HG02885 (cell line): ENCODE results near the gene DENND4B.
A peak's percentile ranks its signal among the peaks of the same experiment; 100 is the strongest.

Source experiments
- ATAC-seq: cut with Tn5 transposase; IDR thresholded peaks from one replicate; pipeline ENCODE4 v1.9.1; 2021; ENCODE audit warnings: mild to moderate bottlenecking; ENCODE audit not compliant: unreplicated experiment, poor library complexity

Gene DENND4B

DNA sequence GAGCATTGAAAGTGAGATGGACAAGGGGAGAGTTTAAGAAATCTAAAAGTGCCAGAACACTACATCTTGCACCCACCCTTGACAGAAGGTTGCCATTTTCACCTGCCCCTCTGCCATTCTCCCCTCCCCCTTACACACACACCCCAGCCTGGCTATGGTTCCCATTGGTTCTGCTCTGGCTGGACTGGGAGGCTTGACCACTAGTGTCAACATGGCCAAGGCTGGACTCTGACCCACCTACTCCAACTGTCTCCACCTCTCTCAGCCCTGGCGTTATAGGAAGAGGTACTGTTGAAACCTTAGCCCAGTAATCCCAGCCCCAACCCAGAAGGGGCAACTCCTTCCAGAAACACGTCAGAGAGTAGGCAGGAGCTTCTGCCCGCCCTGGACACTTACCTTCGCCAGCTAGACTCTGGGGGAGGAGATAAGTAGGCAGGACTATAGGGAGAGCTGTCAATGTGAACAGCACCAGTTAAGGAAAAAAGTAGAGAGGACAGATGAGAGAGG lies 7.4 kb upstream of the DENND4B start:
- ATAC-seq, result no peak

DNA sequence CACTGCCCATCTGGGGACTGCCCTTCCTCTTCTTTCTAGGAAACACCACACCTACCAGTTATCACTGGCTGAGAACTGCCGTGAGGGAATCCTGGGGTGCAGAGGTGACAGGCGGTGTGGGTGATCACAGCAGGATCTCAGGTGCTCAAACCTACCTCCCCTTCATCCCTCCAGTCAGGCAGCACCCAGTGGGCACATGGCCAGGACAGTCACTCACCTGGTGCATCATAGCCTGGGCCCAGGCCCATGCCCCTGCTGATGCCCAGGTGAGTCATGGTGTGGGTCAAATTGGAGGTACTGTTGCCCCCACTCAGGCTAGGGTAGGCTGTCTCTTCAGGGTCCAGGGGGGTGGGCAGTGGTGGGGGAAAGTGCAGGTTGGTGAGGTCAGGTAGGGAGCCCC lies 5.3 kb upstream of the DENND4B start:
- no peak for ATAC-seq

DNA sequence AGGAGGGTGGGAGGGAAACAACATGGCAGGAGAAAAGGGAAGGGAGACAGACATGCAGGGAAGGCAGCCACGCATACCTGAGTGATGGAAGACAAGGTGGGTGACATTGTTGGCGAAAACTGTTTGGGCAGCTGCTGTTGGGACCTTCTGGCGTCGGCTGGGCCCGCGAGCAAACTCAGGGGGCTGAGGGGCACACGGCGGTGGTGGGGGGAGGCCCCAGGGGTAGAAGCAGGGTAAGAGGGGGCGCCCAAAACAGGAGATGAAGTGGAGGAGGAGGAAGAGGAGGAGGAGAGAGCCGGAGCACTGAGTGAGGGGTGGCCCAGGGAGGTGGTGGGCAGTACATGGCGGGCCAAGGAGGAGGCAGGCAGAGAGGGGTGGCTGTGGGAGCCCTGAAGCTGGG lies 4.7 kb upstream of the DENND4B start:
- no peak for ATAC-seq

DNA sequence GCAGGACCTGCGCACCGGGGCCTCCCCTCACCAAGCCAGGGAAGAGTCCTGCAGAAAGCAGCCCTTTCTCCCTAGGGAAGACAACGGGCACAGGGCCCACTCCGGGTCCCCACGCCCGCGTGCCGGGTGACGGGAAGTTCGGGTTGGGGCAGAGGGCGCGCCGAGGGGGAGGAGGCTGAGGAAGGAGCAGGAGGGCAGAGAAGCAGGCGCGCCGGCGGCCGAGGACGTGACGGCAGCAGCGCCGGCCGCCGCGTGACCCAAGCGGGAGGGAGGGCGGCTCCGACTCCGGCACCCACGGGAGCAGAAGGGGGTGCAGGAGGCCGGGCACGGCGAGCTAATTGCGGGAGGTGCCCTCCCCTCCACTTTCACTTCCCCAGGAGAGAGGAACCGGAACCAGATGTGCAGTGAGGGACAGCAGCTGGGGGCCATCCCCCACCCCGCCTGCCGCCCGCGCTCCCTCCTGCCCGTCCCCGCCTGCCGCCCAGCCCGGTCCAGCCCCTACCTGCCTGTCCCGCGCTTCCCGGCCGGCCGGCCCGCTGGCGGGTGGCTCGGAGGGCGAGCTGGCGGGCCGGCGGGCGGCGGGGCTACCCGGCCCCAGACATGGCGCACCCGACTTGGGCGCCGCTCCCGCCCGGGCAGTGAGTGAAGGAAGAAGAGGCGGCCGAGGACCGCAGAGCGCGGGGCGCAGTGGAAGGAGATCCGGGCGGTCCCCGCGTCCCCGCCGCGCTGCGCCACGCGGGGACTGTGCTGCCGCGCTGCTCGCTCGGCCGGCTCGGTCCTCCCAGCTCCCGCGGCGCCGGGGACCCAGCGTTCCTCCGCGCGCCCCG lies 510 bp downstream of the DENND4B start:
- peak; percentile 71 for ATAC-seq

DNA sequence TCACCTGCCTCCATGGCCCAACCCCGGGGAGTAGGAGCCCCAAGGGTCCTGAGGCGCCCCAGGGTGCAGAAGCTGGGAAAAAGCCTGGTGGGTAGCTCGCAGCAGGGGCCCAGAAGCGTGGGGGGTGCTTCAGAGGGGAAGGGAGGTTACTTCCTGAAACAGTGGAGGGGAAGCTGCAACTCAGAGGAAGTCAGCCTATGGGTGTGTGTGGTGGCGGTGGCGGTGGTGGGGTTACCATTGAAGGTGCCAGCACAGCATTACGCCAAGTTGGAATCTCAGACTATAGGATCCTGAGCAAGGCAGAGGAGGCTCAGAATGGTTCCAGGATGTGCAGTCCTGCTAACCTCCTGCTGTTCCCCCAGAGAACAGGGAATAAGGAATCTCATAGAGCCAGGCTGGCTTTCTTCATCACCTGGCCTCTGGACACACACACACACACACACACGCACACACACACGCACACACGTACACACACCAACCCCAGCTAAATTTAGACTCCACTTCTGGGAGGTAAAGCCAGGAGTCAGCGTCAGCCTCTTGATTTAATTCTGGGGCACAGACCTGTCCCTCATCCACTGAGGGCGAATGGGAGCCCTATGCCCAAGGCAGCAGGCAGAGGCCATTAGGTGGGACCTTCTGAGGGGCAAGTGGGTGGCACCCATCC lies 1.3 kb downstream of the DENND4B start:
- ATAC-seq, result peak; percentile 29

DNA sequence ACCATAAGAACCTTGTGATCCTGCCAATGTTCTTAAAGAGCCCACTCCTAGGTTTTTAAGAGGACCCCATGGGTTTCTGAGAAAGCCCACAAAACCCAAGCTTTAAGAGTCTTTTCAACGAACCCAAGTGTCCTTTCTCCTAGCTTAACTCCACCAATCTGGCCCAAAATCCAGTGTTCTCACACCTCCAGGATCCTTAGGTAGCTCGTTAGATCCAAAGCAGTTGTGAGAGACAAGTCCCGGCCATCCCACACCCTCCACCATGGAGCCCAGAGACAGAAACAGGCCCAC lies 1.7 kb downstream of the DENND4B start:
- ATAC-seq, result no peak

DNA sequence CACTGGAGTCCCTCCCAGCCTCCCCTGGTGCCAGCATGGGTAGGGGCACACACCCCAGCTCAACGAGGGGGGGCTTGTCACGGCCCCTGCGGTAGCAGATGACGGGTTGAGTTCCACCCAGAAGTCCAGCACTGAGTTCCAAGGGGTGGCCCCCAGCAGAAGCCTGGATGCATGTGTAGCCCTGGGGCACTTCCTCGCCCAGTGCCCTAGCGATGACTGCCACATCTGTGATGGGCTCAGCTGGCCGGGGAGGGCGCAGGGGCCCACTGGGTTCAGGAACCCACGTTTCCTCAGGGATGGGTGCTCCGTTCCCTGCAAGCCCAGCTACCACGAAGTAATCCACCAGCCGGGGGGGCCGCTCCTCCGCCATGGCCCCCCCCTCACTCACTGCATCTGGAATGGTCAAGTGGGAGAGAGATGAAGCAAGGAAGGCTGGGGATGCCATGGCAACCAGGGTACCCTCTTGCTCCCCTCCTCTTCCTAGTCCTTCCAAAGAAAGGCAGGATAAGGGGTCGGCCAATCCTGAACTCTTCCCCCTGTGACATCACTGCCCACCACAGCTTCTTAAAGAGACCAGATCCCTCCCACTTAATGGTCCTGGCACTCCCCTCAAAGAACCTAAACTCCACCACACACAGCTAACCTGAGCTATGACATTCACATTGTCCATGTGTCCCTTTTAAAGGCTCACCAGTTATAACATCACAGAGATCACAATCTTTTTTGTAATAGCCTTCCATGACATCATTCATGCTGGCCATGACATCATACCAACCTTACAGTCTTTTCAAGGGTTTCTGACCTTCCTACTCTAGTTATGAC lies 2.3 kb downstream of the DENND4B start:
- no peak for ATAC-seq

DNA sequence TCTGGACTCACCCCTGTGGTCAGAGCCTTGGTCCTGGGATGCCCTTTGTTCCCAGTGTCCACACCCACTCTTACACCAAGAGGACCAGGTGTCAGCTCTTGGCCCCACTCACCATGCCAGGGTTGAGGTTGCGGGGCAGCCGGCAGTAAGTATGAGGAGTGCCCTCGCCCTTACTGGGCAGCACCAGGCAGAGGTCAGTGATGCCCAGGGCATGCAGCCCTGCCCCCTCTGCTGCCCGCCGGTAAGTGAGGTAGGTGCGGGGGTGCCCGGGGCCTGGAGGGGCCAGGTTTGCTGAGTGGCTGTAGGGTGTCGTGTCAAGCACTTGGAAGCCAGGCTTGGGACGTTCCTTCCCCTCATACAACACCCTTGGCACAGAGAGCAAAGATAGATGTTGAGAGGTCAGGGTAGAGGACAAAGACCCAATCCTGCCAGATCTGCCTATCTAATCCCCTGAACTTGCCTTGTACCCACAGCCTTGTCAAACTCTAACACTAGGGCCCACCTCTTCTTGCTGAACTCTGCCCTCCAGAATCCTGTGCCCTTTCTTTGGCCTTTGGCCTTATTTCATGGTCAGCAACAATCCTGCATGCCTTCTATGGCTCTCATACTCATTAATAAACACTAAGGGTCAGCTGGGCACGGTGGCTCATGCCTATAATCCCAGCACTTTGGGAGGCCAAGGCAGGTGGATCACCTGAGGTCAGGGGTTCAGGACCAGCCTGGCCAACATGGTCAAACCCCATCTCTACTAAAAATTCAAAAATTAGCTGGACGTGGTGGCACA lies 3.6 kb downstream of the DENND4B start:
- ATAC-seq, result no peak

DNA sequence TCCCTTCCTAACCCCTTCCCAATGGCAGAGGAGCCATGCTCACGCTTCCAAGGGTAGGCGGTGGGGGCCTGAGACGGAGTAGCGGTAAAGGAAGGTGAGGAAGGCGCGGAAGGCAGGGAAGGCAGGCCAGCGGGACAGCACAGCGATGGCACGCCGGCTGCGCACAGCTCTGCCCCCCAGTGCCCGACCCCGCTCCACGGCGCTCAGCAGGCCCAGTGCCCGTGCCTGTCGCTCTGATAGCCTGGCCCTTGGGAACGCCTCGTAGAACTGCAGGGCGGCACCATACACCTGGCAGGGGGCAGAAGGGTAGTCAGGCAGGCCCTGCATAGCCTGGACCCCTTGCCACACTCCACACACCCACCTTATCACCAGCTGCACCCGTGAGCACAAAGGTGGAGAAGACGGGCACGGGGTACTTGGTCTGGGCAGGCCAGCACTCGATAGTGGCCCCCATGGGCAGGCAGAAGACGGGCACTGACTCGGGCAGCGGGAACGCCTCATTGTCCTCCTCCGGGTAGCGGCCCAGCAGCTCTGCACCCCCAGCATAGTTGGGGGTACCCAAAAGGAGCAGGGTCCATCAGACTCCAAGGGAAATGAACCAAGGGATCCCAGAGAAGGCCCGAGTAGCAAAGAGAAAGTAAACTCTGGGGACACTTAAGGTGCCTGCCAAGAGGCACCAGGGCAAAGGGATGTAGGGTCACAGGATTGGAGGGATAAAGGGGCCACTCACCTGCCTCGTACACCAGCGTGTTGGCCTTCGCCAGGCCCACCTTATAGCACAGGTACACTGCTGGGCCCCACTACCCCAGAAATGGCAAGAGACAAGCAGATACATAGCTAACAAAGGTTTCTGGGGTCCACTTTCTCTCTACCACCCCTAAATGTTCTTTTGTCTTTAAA lies 4.4 kb downstream of the DENND4B start:
- ATAC-seq, result no peak

DNA sequence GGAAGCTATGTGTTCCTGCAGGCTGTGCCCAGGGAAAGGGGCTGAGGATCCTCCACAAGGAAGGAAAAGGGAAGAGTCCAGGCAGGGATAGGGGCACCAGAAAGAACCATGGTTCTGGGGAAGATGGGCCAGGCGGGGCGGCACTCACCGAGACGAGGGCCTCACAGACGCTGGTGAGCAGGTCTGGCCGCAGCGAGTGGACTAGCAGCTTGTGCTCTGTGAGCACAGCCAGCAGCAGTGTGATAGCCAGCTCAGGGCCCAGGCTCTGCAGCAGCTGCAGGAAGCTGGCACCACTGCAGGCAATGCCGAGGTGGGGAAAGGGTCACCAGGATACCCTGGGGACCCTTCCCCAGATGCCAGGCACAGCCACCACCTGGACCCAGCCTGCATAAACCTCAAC lies 5.8 kb downstream of the DENND4B start:
- no peak for ATAC-seq

DNA sequence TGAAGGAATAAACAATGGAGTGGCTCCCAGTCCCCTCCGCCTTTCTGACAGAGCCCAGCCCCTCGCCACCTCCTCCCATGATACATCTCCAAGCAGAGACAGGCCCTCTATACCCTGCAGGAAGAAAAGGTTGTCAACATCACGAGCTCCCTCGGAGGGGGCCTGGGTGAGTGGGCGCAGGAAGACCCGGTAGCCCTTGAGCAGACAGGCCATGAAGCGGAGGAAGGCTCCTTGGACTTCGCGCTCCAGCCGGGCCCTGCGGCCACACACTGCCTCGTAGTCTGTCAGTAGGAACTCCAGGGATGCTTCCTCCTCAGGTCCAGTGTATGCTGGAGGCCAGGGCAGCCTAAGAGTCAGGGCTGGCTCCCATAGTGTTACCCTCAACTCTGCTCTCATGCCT lies 7.0 kb downstream of the DENND4B start:
- ATAC-seq, result no peak

DNA sequence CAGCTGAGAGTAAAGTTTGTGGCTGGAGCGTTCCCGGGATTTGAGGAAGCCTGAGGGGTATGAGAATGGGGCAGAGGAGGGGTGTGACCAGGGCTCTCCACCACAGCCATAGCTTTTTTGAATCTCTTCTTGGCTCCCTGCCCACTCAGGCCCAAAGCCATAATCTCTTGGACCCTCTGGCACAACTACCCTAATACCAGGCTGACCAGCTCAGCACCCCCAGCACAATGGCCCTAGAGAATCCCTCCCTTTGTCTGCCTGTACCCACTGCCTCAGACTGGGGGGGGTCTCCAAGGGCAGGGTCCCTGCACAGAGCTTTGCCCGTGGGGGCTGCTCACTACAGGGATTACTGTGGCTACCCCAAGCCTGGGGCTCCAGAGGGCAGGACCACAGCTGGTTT lies 7.5 kb downstream of the DENND4B start:
- no peak for ATAC-seq

DNA sequence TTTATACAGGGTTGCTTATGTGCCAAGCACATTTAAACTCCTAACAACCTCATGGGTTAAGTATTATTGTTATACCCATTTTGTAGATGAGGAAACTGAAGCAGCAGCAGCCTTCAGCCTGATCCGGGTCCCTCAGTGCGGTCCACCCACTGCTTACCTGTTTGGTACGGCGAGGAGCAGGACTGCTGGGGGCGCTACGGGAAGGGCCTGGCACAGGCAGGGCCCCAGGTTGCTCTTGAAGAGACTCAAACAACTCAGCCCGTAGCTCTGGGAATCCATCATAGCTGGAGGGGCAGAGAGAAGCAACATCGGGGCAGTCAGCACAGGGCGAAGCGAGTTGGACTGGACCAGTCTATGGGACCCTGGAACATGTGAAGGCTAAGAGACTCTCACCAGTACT lies 9.2 kb downstream of the DENND4B start:
- no peak for ATAC-seq

DNA sequence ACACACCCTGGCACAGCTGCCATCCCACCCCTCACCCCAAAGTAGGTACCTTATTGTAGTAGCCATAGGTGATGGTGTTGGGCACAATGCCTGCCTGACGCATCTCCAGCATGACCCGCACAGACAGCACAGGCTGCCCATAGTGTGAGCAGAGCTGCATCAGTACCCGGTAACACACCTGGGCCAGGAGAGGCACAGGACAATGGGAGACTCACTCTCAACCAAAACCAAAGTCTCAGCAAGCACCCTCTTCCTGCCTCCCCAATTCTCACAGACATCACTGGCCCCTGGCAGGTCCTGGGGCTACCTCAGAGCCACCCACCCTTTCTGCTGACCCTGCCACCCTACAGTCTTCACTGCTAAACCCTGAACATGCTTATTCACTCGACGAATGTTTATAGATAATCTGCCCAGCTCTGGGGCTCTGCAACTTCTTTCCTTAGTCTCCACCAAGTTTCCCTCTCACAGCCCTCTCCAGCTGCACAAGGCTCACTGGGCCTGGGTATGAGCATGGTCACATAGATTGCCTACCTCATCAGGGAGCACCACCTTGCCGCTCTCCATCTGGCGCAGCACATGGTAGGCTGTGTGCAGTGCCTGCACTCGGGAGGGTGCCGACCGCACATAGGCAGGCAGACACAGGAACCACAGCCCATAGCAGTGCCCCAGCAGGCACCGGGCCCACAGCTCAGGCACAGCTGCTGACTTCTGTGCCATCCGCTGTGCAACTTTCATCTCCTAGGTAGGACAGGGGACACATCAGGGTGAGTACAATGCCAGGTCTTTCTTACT lies 10.3 kb downstream of the DENND4B start:
- ATAC-seq, result no peak

DNA sequence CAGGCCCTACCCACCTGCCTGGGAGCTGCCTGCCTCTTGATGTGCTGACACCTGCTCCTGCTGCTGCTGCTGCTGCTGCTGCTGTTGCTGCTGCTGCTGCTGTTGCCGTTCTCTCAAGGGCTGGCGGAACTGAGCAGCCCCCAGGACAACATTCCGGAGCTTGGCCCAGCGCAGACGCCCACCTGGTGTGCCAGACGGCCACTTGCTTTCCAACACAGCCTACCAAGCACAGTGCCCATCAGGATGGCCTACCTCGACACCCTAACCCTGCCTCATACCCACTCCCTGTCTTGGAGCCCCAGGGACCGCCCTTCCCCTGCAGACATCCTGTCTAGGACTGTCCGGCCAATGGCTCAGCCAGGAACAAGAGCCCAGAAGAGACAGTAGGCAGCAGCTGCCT lies 11.8 kb downstream of the DENND4B start:
- ATAC-seq, result no peak

DNA sequence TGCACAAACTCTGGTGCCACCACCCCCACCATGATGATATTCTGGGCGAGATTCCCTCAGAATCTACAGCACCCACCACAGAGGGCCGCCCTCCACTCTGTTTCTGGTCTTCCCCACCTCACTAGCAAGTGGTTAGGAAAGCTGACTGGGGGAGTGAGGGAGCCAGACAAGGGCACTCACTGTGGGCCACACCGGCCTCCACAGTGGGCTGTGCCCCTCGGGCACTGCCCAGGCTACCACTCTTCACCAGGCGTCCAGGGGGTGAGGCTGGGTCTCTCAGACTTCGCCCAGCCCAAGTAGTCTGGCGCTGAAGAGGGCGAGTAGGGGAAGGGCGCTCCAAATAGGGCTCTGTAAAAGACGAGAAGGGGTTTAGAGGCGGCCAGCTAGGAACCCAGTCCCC lies 12.6 kb downstream of the DENND4B start:
- no peak for ATAC-seq

DNA sequence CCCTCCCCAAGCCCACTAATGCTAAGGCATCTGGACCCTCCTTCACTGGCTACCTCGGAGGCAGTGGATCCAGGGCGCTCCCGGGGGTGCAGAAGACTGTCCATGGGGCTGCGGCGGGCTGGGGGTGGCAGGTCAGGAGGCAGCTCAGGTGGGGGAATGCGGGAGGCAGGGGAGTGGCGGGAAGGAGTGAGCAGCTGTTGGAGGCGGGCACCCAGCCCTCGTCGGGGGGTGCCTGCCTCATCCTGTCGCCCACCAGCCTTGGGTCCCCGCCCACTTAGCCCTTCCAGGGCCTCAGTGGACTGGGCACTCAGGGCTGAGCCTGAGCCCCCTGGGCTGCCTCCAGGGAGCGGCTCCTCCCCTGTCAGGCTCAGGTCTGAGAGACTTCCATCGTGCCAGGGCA lies 13.1 kb downstream of the DENND4B start:
- ATAC-seq, result no peak
